ENCODE results near the gene KLRD1.
"Not testable (repeated sequence)": the region's sequence is repeated elsewhere in the genome, so short reads cannot be mapped to it uniquely, and the experiment has no call there.

KLRD1 gene

GRCh38 chr12:10307630-10308029 is at the start of gene KLRD1:
TSS of gene KLRD1 (plus strand) at chr12:10307870. CDS start at chr12:10308078, 208 bp downstream.
- DNase-seq = no peak

GRCh38 chr12:10260927-10261326 is 46.7 kb upstream of the KLRD1 start:
- DNase-seq = no peak

GRCh38 chr12:10268037-10268436 is 39.6 kb upstream of the KLRD1 start:
- no peak for DNase-seq

- no peak for DNase-seq
Observed at GRCh38 chr12:10272467-10272866, 35.2 kb upstream of the KLRD1 start.

GRCh38 chr12:10276774-10277173 is 30.9 kb upstream of the KLRD1 start:
- DNase-seq = no peak

- DNase-seq = no peak
Observed at GRCh38 chr12:10278104-10278503, 29.6 kb upstream of the KLRD1 start.

GRCh38 chr12:10279937-10280336 is 27.7 kb upstream of the KLRD1 start:
- DNase-seq = no peak

GRCh38 chr12:10283027-10283426 is 24.6 kb upstream of the KLRD1 start:
- DNase-seq = no peak

GRCh38 chr12:10285919-10286318 is 21.8 kb upstream of the KLRD1 start:
- no peak for DNase-seq

GRCh38 chr12:10289005-10289754 is 18.5 kb upstream of the KLRD1 start:
- no peak for DNase-seq

GRCh38 chr12:10291030-10291429 is 16.6 kb upstream of the KLRD1 start:
- no peak for DNase-seq

- no peak for DNase-seq
Observed at GRCh38 chr12:10293151-10293550, 14.5 kb upstream of the KLRD1 start.

- no peak for DNase-seq
Observed at GRCh38 chr12:10293570-10294227, 14.0 kb upstream of the KLRD1 start.

GRCh38 chr12:10301103-10301502 is 6.6 kb upstream of the KLRD1 start:
- DNase-seq = peak; percentile 1

GRCh38 chr12:10304161-10304574 is 3.5 kb upstream of the KLRD1 start:
- peak; percentile 17 for DNase-seq

- no peak for DNase-seq
Observed at GRCh38 chr12:10305411-10305810, 2.3 kb upstream of the KLRD1 start.

GRCh38 chr12:10310926-10311720 is 3.5 kb downstream of the KLRD1 start:
- peak; percentile 1 for DNase-seq

GRCh38 chr12:10319388-10319787 is 11.7 kb downstream of the KLRD1 start:
- DNase-seq = no peak

GRCh38 chr12:10320643-10321042 is 13.0 kb downstream of the KLRD1 start:
- DNase-seq = no peak

- DNase-seq = not testable (repeated sequence)
Observed at GRCh38 chr12:10328691-10329090, 21.0 kb downstream of the KLRD1 start.

GRCh38 chr12:10331642-10332239 is 24.1 kb downstream of the KLRD1 start:
- peak; percentile 55 for DNase-seq

GRCh38 chr12:10336196-10336595 is 28.5 kb downstream of the KLRD1 start:
- DNase-seq = not testable (repeated sequence)

GRCh38 chr12:10338470-10338869 is 30.8 kb downstream of the KLRD1 start:
- DNase-seq = not testable (repeated sequence)

Measured in fibroblast of upper back skin (primary cell).